HG03565 (cell line): ENCODE data around the gene PGC.

Experiments used
- ATAC-seq: cut with Tn5 transposase; IDR thresholded peaks from one replicate; pipeline ENCODE4 v1.9.1; 2021; ENCODE audit warnings: mild to moderate bottlenecking, moderate library complexity; ENCODE audit not compliant: unreplicated experiment

PGC gene

GRCh38 chr6:41716516-41717391 lies 30.4 kb downstream of the PGC start:
- no peak for ATAC-seq

DNA sequence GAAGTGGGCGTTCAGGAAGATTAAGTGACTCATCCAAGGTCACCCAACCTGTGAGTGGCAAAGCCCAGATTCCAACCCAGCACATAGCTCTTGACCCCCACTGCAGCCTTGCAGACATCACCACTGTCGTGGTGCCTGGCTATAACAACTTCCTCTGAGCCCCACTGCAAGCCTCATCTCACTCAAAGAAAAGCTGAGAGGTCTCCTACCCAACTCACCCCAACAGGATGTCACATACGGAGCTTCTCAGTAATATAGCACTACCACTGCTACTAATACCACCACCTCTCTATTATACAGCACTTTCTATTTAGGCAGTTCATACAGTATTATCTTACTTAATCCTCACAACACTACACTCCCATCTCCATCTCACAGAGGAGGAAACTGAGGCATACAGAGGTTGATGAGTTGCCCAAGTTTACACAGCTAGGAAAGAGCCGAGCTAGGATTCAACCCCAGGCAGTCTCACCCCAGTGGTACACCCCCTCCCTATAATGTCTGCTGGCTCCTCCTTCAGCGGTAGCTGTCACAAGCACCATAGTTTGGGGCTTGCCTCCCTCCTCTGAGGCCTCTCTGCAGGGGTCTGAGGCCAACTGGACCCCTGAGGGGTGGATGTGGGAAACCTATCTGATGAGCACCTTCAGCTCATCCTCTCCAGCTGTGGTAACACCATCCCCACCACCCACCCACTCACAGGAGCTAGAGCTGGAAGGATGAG lies 31.2 kb downstream of the PGC start:
- ATAC-seq = no peak

DNA sequence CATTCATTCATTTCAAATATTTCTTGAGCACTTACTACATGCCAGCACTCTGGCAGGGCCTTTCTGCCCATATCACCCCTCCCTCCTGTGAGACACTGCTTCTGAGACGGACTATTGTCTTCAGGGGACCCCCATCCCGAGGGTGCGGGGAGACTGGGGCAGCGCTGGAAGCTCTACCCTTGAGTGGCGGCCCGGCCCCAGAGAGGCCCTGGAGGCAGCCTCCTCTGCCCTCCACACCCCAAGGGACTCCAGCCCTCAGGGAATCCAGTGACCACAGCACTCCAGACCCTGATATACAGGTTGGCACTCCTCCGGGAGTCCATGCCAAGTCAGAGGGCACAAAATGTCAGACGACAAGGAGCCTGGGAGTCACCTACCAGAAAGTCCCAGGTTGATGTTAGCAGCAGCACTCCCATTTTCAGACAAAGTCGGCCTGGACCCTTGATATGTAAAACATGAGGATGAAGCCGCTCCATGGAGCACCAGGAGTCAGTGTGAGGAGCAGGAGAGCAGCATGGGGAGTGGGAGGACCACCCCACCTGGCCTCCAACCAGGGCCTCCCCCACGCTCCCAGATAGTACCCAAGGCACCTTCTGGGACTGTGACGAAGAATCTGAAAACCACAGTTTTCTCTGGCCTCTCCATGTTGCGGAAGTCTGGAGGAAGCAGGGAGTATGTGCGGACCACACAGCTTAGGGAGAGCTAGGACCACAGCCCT lies 32.5 kb downstream of the PGC start:
- ATAC-seq = no peak

DNA sequence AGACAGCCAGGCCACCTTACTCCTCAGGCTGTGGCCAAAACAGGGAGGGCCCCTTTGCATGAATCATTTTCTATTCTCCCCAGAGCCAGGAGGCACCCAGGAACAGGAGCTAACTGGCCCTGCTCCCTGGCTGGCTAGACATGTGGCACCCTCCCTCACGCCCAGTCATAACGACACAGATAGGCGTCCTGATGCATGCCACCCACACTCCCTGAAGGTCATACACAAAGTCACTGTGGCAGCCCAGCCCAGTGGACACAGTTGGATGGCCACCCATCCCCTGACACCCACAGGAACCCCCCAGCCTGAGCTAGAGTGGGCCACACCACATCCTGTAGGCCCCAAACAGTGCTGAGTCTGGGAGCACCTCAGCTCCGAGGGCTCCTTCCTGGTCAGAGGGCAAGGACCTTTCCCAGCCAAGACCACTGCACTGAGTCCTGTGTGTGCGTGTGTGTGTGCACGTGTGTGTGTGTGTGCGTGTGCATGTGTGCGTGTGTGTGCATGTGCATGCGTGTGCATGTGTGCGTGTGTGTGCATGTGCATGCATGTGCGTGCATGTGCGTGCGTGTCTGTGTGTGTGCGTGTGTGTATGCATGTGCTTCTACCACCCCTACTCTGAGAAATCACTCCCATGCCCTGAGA lies 33.4 kb downstream of the PGC start:
- no peak for ATAC-seq

GRCh38 chr6:41713159-41713649 lies 34.0 kb downstream of the PGC start:
- no peak for ATAC-seq

DNA sequence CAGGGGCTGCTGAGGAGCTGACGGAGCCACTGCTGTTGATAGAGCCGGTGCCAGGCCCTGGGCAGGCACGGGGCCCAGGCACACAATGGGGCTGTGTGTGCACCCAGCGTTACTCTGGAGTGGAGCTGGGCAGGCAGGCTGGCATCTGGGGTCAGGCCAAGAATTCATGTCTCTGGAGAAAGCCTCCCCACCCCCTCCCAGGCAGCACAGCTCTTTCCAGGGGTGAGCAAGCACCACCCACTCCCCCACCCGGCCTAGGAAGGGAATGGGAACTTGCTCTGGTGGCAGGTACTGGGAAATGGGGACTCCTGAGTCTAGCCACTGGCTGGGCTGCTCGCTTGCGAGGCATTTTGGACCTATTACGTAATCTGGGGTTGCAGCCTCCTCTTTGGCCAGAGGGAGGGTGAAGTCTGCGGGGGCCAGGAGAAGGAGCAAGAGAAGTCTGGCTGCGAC lies 34.5 kb downstream of the PGC start:
- no peak for ATAC-seq

DNA sequence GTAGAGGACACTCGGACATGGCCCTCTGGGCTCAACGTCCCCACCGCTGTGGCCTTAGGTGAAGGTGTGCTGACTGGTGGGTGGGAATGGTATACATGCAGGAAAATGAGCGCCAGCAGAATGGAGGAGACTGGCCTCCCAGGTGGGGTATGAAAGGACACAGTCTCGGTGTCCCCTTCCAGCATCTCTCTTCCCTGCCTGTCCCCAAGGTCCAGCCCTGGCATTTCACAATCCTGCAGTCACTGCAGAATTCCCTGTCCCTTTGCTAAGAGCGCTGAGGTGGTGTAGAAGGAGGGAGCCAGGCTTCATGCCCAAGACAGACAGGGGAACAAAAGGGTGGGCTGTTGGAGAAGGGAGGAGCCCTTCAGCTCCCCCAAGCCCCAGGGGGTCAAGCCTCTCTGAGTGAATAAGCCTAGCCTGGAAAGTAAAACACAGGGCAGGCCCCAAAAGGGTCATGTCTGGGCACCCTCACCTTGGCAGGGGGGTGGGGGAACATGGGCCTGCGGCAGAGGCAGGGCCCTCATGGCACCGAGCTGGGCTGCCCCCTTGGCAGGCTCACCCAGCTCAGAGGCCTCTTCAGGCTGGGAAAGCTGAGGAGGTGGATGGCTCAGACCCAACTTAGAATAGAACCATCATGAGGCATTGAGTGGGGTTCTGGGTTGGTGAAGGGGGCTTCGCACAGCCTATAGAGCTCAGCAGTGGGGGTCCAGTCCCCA lies 35.7 kb downstream of the PGC start:
- ATAC-seq = no peak

DNA sequence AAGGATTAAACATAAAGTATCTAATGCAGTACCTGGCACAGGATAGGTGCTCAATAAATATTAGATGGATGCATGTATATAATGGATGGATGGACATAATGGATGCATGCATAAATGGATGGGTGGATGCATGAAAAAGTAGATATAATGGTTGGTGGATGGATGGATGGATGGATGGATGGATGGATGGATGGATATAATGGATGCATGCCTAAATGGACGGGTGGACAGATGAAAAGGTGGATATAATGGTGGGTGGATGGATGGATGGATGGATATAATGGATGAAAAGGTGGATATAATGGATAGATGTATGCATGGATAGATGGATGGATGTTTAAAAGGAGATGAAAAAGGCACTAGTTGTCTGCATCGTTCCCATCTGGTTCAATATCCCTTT lies 37.8 kb downstream of the PGC start:
- ATAC-seq = no peak

DNA sequence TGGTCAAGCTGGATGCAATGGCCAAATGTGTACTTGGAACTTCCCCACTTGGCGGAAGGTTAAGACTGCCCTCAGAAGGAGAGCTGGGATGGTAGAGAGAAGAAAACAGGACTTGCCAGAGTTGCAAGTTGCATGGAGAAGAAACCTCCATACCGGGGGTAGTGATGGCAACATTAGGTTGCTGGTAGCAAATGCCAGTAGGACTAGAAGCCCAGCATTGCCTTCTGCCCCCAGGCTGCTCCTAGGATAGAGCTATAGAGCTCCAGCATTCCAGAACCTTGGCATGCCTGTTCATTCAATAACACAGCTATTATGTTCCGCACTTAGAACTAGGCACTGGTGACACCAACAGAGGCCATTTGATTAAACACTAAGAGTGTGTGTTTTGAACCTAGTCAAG lies 38.3 kb downstream of the PGC start:
- no peak for ATAC-seq

- no peak for ATAC-seq
Observed at GRCh38 chr6:41707565-41708200, 39.5 kb downstream of the PGC start.

DNA sequence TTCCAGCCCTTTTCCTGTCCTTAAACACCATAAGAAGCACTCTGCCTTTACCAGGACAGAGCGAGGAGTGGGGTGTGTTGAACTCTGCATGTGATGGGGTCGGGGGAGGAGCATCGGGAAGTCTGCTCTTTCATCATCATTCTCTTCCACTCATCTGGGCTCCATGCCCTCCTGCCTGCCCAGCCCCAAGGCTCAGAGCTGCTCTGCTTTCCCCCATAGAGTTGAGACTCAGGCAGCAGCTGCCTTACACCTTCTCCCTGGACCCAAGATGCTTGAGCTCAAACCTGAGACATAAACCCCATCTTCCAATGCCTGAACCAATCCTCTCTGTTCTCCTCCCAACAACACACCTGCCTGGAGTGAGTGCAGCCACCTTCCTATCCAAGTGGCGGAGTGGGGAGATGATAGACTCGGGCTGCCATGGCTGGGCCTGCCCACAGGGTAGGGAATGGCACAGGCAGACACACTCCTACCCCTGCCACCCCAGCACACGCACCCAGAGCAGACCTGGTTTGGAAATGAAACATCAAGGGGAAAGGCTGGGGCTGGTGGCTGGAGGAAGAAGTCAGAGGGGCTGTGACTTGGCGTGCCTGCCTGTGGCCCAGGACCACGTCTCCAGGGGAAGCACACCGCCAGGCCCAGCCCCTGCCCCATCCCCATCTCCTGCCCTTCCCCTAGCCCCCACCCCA lies 40.2 kb downstream of the PGC start:
- ATAC-seq = no peak

DNA sequence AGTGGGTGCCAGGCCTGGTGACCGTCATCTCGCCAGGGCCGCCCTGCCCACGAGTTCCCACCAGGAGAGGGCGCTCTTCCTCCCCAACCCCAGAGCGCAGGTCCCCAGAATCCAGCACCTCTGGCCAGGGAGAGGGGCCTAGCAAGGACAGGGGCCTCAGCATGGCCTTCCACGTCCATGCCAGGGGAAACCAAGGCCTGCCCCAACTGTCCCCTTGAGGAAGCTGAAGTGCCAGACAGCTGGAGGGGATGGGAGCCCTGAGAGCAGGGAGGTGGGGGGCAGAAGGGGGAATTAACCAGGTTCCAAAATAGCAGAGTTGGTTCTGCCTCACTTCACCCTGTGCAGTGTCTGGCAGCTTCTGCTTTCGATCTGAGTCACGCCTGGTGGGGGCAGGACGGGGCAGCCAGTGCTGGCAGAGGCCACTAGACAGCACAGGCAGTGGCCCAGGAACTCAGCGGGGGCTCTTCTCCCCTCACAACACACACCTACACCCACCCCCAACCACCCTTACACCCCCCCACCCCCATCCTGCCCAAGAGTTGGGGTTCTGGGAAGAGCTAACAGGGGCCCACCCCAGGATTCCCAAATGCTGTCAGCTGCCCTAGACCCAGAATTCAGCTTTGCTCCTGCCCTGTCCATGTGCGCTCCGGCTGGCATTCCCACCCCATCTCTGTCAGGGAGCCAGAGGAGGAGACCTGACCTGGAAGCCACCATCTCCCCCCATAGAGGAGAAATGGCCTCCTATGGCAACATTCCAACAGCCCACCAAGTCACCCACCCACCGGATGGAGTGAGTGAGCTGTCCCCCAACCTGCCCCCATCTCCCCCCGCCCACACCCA lies 41.0 kb downstream of the PGC start:
- ATAC-seq = peak; percentile 42

DNA sequence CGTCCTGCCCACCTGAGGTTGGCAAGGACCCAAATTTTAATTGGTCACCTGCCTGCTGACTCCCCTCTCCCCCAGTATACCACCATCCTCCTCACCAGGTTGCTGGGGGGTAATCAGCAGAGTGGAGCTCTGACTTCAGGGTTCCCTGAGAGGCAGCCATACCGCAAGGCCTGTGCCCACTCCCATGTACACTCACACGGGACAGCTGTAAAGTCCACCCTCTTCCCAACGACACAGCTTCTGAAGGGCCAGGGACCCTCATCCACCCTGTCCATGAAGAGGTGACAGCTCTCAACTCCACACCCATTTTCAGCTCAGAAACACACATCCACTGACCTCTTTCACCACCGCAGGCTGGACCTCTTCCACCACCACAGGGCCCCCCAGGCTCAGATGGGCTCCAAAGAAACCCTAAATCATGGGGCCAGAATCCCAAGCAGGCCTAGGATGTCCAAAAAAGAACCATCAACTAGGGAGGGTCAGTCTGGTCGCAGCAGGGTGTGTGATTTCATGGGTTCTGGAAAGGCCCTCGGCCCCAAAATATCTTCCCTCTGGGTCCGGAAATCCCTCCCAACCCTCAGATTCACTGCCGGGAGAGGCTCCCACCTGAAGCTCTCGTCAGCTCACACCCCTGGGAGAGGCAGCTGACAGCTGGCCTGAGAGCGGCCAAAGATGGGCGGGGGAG lies 41.7 kb downstream of the PGC start:
- ATAC-seq = no peak

GRCh38 chr6:41704656-41705310 lies 42.4 kb downstream of the PGC start:
- ATAC-seq = no peak

GRCh38 chr6:41704028-41704427 lies 43.2 kb downstream of the PGC start:
- ATAC-seq = no peak

DNA sequence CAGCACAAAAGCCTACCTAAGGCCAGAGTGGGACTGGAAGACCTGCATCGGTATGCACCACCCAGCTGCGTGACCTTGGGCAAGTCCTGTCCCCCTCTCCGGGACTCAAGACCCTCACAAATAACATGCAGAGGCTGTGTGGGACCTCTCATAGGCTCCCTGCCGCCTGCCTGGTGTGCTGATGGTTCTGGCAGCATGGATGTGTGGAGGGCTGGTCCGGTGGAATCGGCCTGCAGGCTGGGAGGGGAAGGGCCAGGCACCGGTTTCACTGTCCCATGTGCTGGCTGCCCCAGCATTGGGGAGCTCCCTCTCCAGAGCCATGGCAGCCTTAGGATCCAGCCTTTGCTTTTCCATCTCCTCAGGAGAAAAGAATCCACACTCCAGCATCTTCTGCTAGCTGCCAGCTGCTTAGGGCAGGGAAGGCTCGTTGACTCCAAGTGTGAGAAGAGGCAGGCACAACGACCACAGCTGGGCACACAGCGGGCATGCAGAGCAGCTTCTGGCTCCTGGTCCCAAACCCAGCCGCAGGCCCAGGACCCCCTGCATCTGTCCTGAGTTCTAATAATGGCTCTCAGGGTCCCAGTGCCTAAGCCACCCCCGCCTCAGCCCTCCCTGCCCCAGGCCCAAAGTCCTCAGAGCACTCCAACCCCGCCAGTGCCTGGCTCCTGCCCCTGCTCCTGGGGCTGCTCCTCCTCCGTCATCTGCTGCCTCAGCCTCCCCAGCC lies 44.3 kb downstream of the PGC start:
- ATAC-seq = no peak
